HEK293 (cell line): ENCODE measurements around the gene SZRD1.
"Not testable (repeated sequence)": the region's sequence is repeated elsewhere in the genome, so short reads cannot be mapped to it uniquely, and the experiment has no call there.

Experiments
- CTCF ChIA-PET: fragments of 350-600 bp; formaldehyde crosslinking; extraction: SDS; loops from one replicate; lab custom pipeline; 2021; ENCODE audit warnings: antibody characterized with exemption; lab: Yijun Ruan, JAX
- POLR2A ChIA-PET: fragments of 300-600 bp; formaldehyde crosslinking; extraction: SDS; loops from one replicate; lab custom pipeline; 2020; ENCODE audit warnings: antibody characterized with exemption, inconsistent platforms; lab: Yijun Ruan, JAX
- H3K27ac ChIP-seq: fragments of 200-500 bp; sonication (Bioruptor generic); 2 replicates; pipeline ENCODE4 v1.5.1; 2014; ENCODE audit warnings: low read depth, low read length, control low read depth, inconsistent platforms; ENCODE audit errors: extremely low read depth
- H3K36me3 ChIP-seq, 2 experiments: fragments of 200-500 bp in 1 of 2; sonication (Bioruptor generic) in 1 of 2; 1 replicate in 1 of 2; 2 replicates in 1 of 2; pipeline ENCODE4 v1.5.1; 2014 to 2017; ENCODE audit warnings: inconsistent platforms in 2 of 2, low read length in 2 of 2; ENCODE audit not compliant: control insufficient read depth in 2 of 2, insufficient read depth in 1 of 2
- H3K4me1 ChIP-seq: fragments of 200-500 bp; sonication (Bioruptor generic); 2 replicates; pipeline ENCODE4 v1.5.1; 2014; ENCODE audit warnings: mild to moderate bottlenecking, low read length, inconsistent platforms; ENCODE audit not compliant: control insufficient read depth, insufficient read depth
- H3K4me3 ChIP-seq: 2 replicates; pipeline ENCODE4 v1.5.1; 2011; ENCODE audit warnings: low read depth, mild to moderate bottlenecking, control low read depth, low read length, moderate library complexity
- H3K9me3 ChIP-seq: fragments of 200-500 bp; sonication (Bioruptor generic); 2 replicates; pipeline ENCODE4 v1.5.1; 2014; ENCODE audit warnings: low read depth, low read length, inconsistent platforms; ENCODE audit not compliant: control insufficient read depth, insufficient read depth
- BCL6B ChIP-seq: fragments of 450-650 bp; formaldehyde crosslinking; IDR thresholded peaks from 2 replicates; pipeline ENCODE4 v1.5.1; 2017; ENCODE audit warnings: missing biosample characterization, missing genetic modification characterization
- GFI1B ChIP-seq: fragments of 450-650 bp; formaldehyde crosslinking; IDR thresholded peaks from 2 replicates; pipeline ENCODE4 v1.5.1; 2016; ENCODE audit warnings: missing biosample characterization, missing genetic modification characterization
- REPIN1 ChIP-seq: fragments of 450-650 bp; formaldehyde crosslinking; IDR thresholded peaks from 2 replicates; pipeline ENCODE4 v1.5.1; 2017; ENCODE audit warnings: missing biosample characterization, missing genetic modification characterization, low read depth
- SP2 ChIP-seq: fragments of 450-650 bp; formaldehyde crosslinking; IDR thresholded peaks from 2 replicates; pipeline ENCODE4 v1.5.1; 2016; ENCODE audit warnings: missing biosample characterization, missing genetic modification characterization
- SP3 ChIP-seq: fragments of 450-650 bp; formaldehyde crosslinking; IDR thresholded peaks from 2 replicates; pipeline ENCODE4 v1.5.1; 2016; ENCODE audit warnings: missing biosample characterization, missing genetic modification characterization
- TRIM28 ChIP-seq: IDR thresholded peaks from 2 replicates; pipeline ENCODE4 v1.6.1; 2011; ENCODE audit warnings: low read length, control low read depth, borderline replicate concordance
- ZBTB20 ChIP-seq: fragments of 450-650 bp; formaldehyde crosslinking; IDR thresholded peaks from 2 replicates; pipeline ENCODE4 v1.5.1; 2016; ENCODE audit warnings: missing biosample characterization, missing genetic modification characterization
- ZBTB44 ChIP-seq: fragments of 450-650 bp; IDR thresholded peaks from 2 replicates; pipeline ENCODE4 v1.5.1; 2018; ENCODE audit warnings: missing biosample characterization, mild to moderate bottlenecking, missing genetic modification characterization
- ZBTB8A ChIP-seq: fragments of 450-650 bp; formaldehyde crosslinking; IDR thresholded peaks from 2 replicates; pipeline ENCODE4 v1.5.1; 2016; ENCODE audit warnings: missing biosample characterization, missing genetic modification characterization
- ZEB2 ChIP-seq: fragments of 450-650 bp; formaldehyde crosslinking; IDR thresholded peaks from 2 replicates; pipeline ENCODE4 v1.5.1; 2016; ENCODE audit warnings: missing biosample characterization, missing genetic modification characterization
- ZNF121 ChIP-seq: fragments of 450-650 bp; formaldehyde crosslinking; IDR thresholded peaks from 2 replicates; pipeline ENCODE4 v1.5.1; 2016; ENCODE audit warnings: missing biosample characterization, missing genetic modification characterization
- ZNF146 ChIP-seq: fragments of 450-650 bp; formaldehyde crosslinking; IDR thresholded peaks from 2 replicates; pipeline ENCODE4 v1.5.1; 2016; ENCODE audit warnings: missing biosample characterization, missing genetic modification characterization
- ZNF169 ChIP-seq: fragments of 450-650 bp; formaldehyde crosslinking; IDR thresholded peaks from 2 replicates; pipeline ENCODE4 v1.5.1; 2016; ENCODE audit warnings: missing biosample characterization, missing genetic modification characterization
- ZNF174 ChIP-seq: fragments of 450-650 bp; formaldehyde crosslinking; IDR thresholded peaks from 2 replicates; pipeline ENCODE4 v1.5.0; 2017; ENCODE audit warnings: missing biosample characterization, mild to moderate bottlenecking, missing genetic modification characterization
- ZNF184 ChIP-seq: fragments of 450-650 bp; IDR thresholded peaks from 2 replicates; pipeline ENCODE4 v1.5.1; 2018; ENCODE audit warnings: missing biosample characterization, mild to moderate bottlenecking, missing genetic modification characterization
- ZNF302 ChIP-seq: fragments of 450-650 bp; formaldehyde crosslinking; IDR thresholded peaks from 2 replicates; pipeline ENCODE4 v1.5.1; 2016; ENCODE audit warnings: missing biosample characterization, missing genetic modification characterization, low read depth
- ZNF391 ChIP-seq: fragments of 450-650 bp; formaldehyde crosslinking; IDR thresholded peaks from 2 replicates; pipeline ENCODE4 v1.5.1; 2016; ENCODE audit warnings: low read depth, missing biosample characterization, missing genetic modification characterization, borderline replicate concordance
- ZNF394 ChIP-seq: fragments of 450-650 bp; formaldehyde crosslinking; IDR thresholded peaks from 2 replicates; pipeline ENCODE4 v1.5.1; 2016; ENCODE audit warnings: missing biosample characterization, missing genetic modification characterization, mild to moderate bottlenecking, moderate library complexity, borderline replicate concordance
- ZNF423 ChIP-seq: fragments of 450-650 bp; formaldehyde crosslinking; IDR thresholded peaks from 2 replicates; pipeline ENCODE4 v1.5.1; 2016; ENCODE audit warnings: missing biosample characterization, missing genetic modification characterization
- ZNF624 ChIP-seq: fragments of 450-650 bp; formaldehyde crosslinking; IDR thresholded peaks from 2 replicates; pipeline ENCODE4 v1.5.1; 2017; ENCODE audit warnings: missing biosample characterization, missing genetic modification characterization
- ZNF701 ChIP-seq: fragments of 450-650 bp; formaldehyde crosslinking; IDR thresholded peaks from 2 replicates; pipeline ENCODE4 v1.5.1; 2016; ENCODE audit warnings: missing biosample characterization, missing genetic modification characterization
- ZNF704 ChIP-seq: fragments of 450-650 bp; formaldehyde crosslinking; IDR thresholded peaks from 2 replicates; pipeline ENCODE4 v1.5.1; 2016; ENCODE audit warnings: missing biosample characterization, missing genetic modification characterization
- ZNF777 ChIP-seq: fragments of 450-650 bp; formaldehyde crosslinking; IDR thresholded peaks from 2 replicates; pipeline ENCODE4 v1.5.1; 2017; ENCODE audit warnings: missing biosample characterization, missing genetic modification characterization, borderline replicate concordance
- ZNF791 ChIP-seq: fragments of 450-650 bp; formaldehyde crosslinking; IDR thresholded peaks from 2 replicates; pipeline ENCODE4 v1.5.1; 2016; ENCODE audit warnings: missing biosample characterization, missing genetic modification characterization

The SZRD1 gene

GRCh38 chr1:16354619-16355018 lies 12.4 kb upstream of the SZRD1 start:
- H3K36me3 ChIP-seq: no peaks in the 10 kb centered on the region
- peaks cover 9% of the 10 kb centered on the region for H3K4me1 ChIP-seq
- TF ChIP-seq ZNF302 (tag by site-specific recombination) (no peak), SP3 (tag by site-specific recombination) (no peak), ZNF121 (tag by site-specific recombination) (0 out of 2 replicates have a peak, but pooled peaks have one; percentile 23), ZNF169 (tag by site-specific recombination) (no peak), SP2 (tag by site-specific recombination) (no peak), ZNF704 (tag by site-specific recombination) (no peak), BCL6B (no peak)
- H3K4me3 ChIP-seq: no peak overlapping the region
- ChIA-PET POLR2A (interaction anchor here (0.5 to 1.0 kb wide), 3 partner anchors 9 to 295 kb away, joined by 3 to 4 read pairs (median 4); no protein-coding TSS in a partner anchor), CTCF (interaction anchor here (0.7 to 4.4 kb wide), 4 partner anchors 9 to 1974 kb away, joined by 3 to 36 read pairs (median 4); no protein-coding TSS in a partner anchor)
- H3K9me3 ChIP-seq: no peaks in the 10 kb centered on the region
- no peak overlapping the region for H3K27ac ChIP-seq

- POLR2A ChIA-PET: no interaction called here
- Histone ChIP-seq H3K36me3 (no peaks in the 10 kb centered on the region), H3K4me1 (peaks cover 4% of the 10 kb centered on the region), H3K9me3 (no peaks in the 10 kb centered on the region), H3K4me3 (no peak overlapping the region), H3K27ac (no peak overlapping the region)
- CTCF ChIA-PET: interaction anchor here (0.6 to 1.0 kb wide), 3 partner anchors 34 to 217 kb away, joined by 3 to 5 read pairs (median 3); no protein-coding TSS in a partner anchor
- no peak for TF ChIP-seq ZNF391 (tag by site-specific recombination)
- no peak for TF ChIP-seq TRIM28
- peak; percentile 7; the same call in 1 of the 2 replicates for TF ChIP-seq ZBTB20 (tag by site-specific recombination)
- no peak for TF ChIP-seq ZBTB44 (tag by site-specific recombination)
Observed at GRCh38 chr1:16356867-16357266, 10.2 kb upstream of the SZRD1 start.

- CTCF ChIA-PET: interaction anchor here (0.5 to 5.3 kb wide), 6 partner anchors 12 to 286 kb away, joined by 3 to 38 read pairs (median 6); no protein-coding TSS in a partner anchor
- POLR2A ChIA-PET: interaction anchor here (0.7 kb wide), 1 partner anchor 1565 kb away, joined by 5 read pairs; no protein-coding TSS in a partner anchor
- H3K27ac ChIP-seq, H3K4me1 ChIP-seq, H3K36me3 ChIP-seq, H3K4me3 ChIP-seq, H3K9me3 ChIP-seq: not testable (repeated sequence)
Observed at GRCh38 chr1:16365146-16365498, 1.9 kb upstream of the SZRD1 start.

GRCh38 chr1:16367258-16367967 lies 371 bp downstream of the SZRD1 start:
- Histone ChIP-seq H3K9me3 (no peaks in the 10 kb centered on the region), H3K4me3 (peak overlapping the region; percentile 97), H3K36me3 (peaks cover 0 to under 1% of the 10 kb centered on the region in 2 experiments; a peak in 2 of 3 replicates), H3K27ac (peak overlapping the region; percentile 93), H3K4me1 (peaks cover 9% of the 10 kb centered on the region)
- ChIA-PET CTCF (interaction anchor here (1.2 kb wide), 1 partner anchor 253 kb away, joined by 3 read pairs; no protein-coding TSS in a partner anchor), POLR2A (interaction anchor here (1.0 to 1.9 kb wide), 4 partner anchors 13 to 73 kb away, joined by 4 to 8 read pairs (median 5); partner anchors contain the start of genes FBXO42 and NECAP2)
- TF ChIP-seq ZNF146 (tag by site-specific recombination) (peak; percentile 26; the same call in 1 of the 2 replicates), ZBTB8A (peak; percentile 96), ZNF184 (tag by site-specific recombination) (no peak), ZNF624 (tag by site-specific recombination) (no peak), ZNF394 (tag by site-specific recombination) (no peak), REPIN1 (tag by site-specific recombination) (no peak), ZNF701 (tag by site-specific recombination) (no peak; the same call in 1 of the 2 replicates), ZNF174 (no peak), ZNF423 (tag by site-specific recombination) (0 out of 2 replicates have a peak, but pooled peaks have one; percentile 49), ZEB2 (tag by site-specific recombination) (0 out of 2 replicates have a peak, but pooled peaks have one; percentile 64), GFI1B (no peak), ZNF777 (tag by site-specific recombination) (no peak), ZNF791 (no peak)
